CD4-positive, alpha-beta T cell treated with Interleukin-6 for 4 hours (primary cell): ENCODE data around the gene SYTL5.

Experiments
- DNase-seq: peaks from one replicate; pipeline ENCODE4 v3.0.0-alpha.2; 2020; ENCODE audit warnings: mixed read lengths

SYTL5 gene

DNA sequence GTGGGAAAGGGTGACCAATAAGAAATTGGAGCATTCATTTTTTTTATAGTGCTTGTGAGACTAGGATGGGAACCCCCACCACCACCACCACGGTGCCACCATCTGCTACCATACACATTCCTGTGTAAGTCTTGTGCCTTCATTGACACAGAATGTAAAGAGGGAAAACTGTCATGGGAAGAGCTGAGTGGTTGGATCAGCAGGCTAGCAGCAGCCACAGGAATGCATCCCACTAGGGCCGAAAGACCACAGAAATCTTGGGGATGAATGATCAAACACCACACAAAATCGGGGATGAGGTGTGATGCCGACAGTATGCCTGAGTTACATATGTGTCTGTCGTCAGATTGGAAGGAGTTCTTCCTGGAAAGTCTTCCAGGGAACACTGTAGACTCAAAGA is 145.1 kb downstream of the SYTL5 start:
- no peak for DNase-seq

DNA sequence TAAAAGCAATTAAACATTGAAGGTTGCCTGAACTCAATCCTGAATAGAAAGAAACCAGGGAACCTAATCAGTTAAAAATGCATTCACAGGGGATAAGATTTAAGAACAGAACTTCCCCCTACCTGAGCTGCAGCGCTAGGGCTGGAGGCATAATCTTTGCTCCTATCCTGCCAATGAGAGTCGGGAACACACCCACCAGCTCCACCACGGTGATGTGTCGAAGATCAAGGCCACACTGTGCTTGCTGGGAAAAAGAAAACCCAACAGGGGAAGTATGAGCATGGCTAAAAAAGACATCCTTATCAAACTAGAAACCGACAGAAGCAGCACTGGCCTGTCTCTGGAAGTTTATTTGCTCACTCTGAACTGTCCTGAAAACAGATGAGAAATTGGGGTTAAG is 148.0 kb downstream of the SYTL5 start:
- no peak for DNase-seq

DNA sequence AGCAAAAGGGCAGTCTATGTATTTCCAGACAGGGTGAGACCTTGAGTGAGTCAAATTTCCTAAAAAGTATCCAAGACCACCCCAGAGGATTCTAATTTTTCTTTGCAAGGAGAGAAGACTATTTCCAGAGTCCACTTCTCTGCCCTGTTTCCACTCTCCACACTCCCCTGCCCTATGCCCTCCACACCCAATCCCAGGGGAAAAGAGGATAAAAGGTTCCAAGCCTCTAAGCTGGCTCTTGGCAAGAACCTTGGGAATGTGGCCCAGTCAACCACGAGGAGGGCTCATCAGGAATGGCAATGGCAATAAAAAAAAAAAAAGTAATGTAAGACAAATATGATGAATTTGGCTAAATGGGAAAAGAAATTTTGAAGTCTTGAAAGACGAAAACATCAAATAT is 148.5 kb downstream of the SYTL5 start:
- no peak for DNase-seq

DNA sequence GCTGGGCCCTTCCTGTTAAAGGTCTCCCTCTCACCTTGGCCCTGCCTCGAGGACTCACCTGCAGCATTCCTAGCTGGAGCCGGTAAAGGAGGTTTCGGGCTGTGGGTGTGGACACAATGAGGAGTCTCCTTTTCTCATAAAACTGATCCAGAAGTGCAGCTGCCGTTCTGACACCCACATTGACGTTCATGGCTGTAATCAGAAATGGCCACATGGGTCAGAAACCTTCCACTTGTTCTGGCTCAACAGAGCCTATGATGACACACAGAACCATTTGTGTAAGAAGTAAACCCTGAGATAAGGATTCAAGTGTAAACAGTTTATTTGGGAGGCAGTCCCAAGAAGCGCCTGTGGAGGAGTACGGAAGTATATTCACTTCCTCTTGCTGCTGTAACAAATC is 150.5 kb downstream of the SYTL5 start:
- DNase-seq: no peak

DNA sequence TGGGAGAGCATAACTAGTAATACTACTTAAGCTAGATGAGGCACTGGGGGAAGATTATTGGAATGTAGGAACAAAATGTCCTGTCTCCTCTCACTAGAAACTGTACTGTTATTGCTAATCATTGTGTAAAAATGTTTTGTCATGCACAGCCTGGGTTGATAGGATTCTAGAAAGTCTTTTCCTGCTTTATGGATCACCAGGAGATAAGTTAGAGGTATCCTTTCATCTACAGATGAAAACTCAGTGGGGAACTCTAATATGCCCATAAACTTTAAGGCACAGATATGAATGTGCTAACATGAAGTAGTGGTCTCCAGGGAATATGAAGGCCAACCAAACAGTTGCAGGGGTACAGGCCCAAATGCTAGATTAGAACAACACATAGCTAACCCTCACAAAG is 156.8 kb downstream of the SYTL5 start:
- DNase-seq: no peak

DNA sequence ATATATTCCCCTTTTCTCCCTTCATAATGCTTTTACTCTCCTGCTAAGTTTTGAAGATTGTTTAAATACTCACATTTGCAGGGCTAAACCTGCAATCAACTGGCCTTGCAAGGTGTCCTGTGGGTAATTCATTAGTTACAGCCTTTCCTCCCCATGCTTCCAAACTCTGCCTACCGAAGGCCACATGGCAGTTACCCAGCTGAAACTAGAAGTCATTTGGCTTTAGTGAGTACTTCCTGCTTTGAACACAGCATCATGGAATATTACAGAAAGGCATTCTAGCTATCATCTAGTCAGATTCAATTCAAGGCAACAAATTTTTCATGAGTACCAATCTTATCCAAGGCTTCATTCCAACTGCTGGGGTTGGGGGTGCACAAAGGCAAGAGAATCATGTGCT is 158.7 kb downstream of the SYTL5 start:
- DNase-seq: no peak

DNA sequence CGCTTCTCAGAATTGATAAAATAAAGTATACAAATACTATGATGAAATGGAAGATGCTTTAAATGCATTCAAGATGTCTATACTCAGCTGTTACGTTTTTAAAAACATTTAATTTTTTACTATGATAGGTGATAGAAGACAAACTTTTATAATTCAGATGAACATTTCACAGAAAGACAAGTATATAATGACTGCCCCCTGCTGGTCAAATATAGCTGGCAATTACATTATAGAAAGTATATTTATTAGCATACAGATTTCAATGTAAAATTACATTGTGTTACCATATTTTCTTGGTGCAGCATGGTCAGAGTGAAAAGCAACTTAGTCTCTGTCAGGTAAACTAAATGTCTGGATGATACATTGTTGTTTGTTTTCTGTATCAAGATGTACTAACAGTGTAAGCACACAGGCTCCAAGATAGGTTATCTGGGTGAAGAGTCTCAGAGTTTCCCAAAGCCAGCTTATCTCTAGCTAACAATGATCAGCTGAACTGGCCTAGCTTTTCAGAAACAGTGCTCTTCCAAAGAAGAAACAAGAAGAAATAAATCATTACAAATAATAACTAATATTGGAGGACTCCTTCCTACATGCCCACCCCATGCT is 160.2 kb downstream of the SYTL5 start:
- peak; percentile 21 for DNase-seq

DNA sequence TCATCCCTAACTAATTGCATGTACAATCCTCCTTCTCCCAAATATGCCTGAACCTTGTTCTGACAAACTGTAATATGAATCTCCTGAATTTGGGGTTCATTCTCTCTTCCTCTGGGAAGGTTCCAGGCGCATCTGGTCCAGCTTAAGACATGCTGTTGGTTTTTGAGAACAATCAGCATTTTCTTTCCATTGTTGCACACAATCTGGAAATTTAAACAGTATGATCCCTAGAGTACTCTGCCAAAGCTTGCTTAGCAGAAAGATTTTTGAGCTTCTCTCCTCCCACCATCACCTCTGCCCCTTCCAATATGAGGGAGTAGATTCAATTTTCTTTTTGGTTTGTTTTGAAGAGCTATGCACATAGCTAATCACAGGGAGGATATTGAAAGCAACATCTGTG is 164.2 kb downstream of the SYTL5 start:
- DNase-seq: no peak

DNA sequence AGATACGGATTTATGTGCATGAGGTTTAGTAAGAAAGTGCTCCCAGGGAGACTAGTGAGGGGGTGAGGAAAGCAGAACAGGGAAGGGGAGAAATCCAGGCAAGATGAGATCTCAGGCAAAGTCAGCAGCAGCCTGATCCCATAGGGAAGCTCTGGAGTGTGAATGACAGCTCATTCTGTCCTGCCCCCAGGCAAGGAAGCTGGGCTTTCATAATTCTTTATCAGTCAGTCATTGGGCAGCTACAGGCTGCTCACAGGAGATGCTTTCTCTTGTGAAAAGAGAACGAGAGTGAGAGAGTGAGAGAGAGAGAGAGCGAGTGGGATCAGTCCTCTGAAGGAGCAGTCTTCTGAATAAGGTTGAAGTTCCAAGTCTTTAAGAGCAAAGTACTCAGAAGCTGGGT is 166.2 kb downstream of the SYTL5 start:
- DNase-seq: no peak

DNA sequence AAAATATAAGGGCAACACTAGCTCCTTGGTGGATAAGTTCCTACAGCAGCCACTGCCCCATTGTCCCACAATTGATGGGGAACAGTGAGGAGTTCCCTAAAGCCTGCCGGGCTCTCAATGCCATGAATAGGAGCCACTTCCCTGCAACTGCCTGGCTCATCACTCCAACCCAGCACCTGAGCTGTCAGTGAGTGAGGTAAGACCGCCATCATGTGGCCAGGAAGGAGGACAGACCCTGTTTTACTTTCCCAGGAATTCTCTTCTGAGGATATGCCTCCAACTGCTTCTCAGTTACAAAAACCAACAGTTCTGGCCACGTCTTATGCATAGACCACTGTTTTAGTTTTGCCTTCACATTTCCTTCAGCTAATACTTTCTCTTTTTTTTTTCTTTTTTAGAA is 168.8 kb downstream of the SYTL5 start:
- no peak for DNase-seq

DNA sequence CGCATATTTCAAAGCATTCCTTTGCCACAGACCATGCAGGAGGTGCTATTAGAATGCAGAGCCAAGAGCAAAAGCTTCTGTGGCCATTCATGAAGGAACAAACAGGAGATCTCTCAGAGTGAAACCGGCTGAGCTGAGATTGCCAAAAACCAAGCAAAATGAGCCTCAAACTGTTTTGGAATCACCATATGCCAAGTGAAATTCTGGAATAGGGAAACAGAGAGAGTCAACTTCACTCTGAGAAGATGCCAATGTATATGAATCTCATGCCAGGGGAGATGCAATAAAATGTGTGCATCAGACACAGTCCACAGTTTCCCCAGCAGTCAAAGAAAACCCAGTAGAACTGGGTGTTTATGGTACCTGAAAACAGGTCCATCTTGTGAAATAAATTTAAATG is 172.0 kb downstream of the SYTL5 start:
- DNase-seq: no peak
